NCI-H69 (cell line): ENCODE data around the gene ZIC3.

Experiments used
- DNase-seq: peaks from one replicate; lab custom pipeline; 2025; lab: John Stamatoyannopoulos, UW

ZIC3 gene

GRCh38 chrX:137574102-137574783 lies 8.3 kb downstream of the ZIC3 start:
- no peak for DNase-seq

- no peak for DNase-seq
Measured at GRCh38 chrX:137574784-137575293, 8.9 kb downstream of the ZIC3 start.

GRCh38 chrX:137575596-137576255 lies 9.8 kb downstream of the ZIC3 start:
- no peak for DNase-seq

- no peak for DNase-seq
Measured at GRCh38 chrX:137587151-137587550, 21.2 kb downstream of the ZIC3 start.

GRCh38 chrX:137600769-137601168 lies 34.8 kb downstream of the ZIC3 start:
- DNase-seq, result no peak
